OCI-LY1 (cell line): ENCODE data around the gene SDCCAG8.

Experiments
- CTCF ChIP-seq: fragments of 200-600 bp; sonication (generic), shearing (Covaris generic); IDR thresholded peaks from 2 replicates; pipeline ENCODE4 v1.5.1; 2017; ENCODE audit warnings: mild to moderate bottlenecking, antibody characterized with exemption, low read length, moderate library complexity, mixed read lengths
- EZH2 ChIP-seq: fragments of 200-600 bp; sonication (generic), shearing (Covaris generic); IDR thresholded peaks from 2 replicates; pipeline ENCODE4 v1.8.0; 2017; ENCODE audit warnings: borderline replicate concordance, mixed run types, mild to moderate bottlenecking, antibody characterized with exemption, low read length, moderate library complexity, mixed read lengths

GRCh38 chr1:243496187-243496646, 240.4 kb downstream of the SDCCAG8 start:
- TF ChIP-seq CTCF (no peak), EZH2 (no peak)
